Smooth muscle cell (in vitro differentiated cells): Measurements from ENCODE around the gene HAND1. TPM values are rescaled to one million over a fixed set of nuclear protein-coding genes. Genes with fewer than 3 reads are reported as not detected.

ENCODE experiments used
- DNase-seq: peaks from one replicate; lab custom pipeline; 2025; ENCODE audit not compliant: unreplicated experiment; lab: John Stamatoyannopoulos, UW
- H2AFZ ChIP-seq: fragments of 200-600 bp; sonication (generic); 2 replicates; pipeline ENCODE4 v1.6.0; 2016; ENCODE audit warnings: antibody characterized with exemption, low read depth, mild to moderate bottlenecking
- H3F3A ChIP-seq: fragments of 200-600 bp; sonication (generic); 2 replicates; pipeline ENCODE4 v1.6.0; 2017; ENCODE audit warnings: antibody characterized with exemption, low read depth
- H3K27ac ChIP-seq: fragments of 200-600 bp; sonication (generic); 2 replicates; pipeline ENCODE4 v1.5.1; 2016; ENCODE audit warnings: low read depth, mild to moderate bottlenecking
- H3K27me3 ChIP-seq: fragments of 200-600 bp; sonication (generic); 2 replicates; pipeline ENCODE4 v1.6.1; 2016; ENCODE audit warnings: low read depth, mild to moderate bottlenecking
- H3K36me3 ChIP-seq: fragments of 200-600 bp; sonication (generic); 2 replicates; pipeline ENCODE4 v1.5.1; 2016; ENCODE audit warnings: low read depth
- H3K4me1 ChIP-seq: fragments of 200-600 bp; sonication (generic); 2 replicates; pipeline ENCODE4 v1.5.1; 2016; ENCODE audit warnings: low read depth
- H3K4me2 ChIP-seq: fragments of 200-600 bp; sonication (generic); 2 replicates; pipeline ENCODE4 v1.6.0; 2016; ENCODE audit warnings: mild to moderate bottlenecking
- H3K4me3 ChIP-seq: fragments of 200-600 bp; sonication (generic); 2 replicates; pipeline ENCODE4 v1.5.1; 2016; ENCODE audit warnings: mild to moderate bottlenecking
- H3K79me2 ChIP-seq: fragments of 200-600 bp; sonication (generic); 2 replicates; pipeline ENCODE4 v1.6.0; 2016; ENCODE audit warnings: low read depth, mild to moderate bottlenecking
- H3K9ac ChIP-seq: fragments of 200-600 bp; sonication (generic); 2 replicates; pipeline ENCODE4 v1.6.0; 2016; ENCODE audit warnings: low read depth
- H3K9me3 ChIP-seq: fragments of 200-600 bp; sonication (generic); replicated peaks from 2 replicates; pipeline ENCODE4 v1.5.1; 2016; ENCODE audit warnings: low read depth
- H4K20me1 ChIP-seq: fragments of 200-600 bp; sonication (generic); 2 replicates; pipeline ENCODE4 v1.6.0; 2016; ENCODE audit warnings: low read depth
- CTCF ChIP-seq: fragments of 200-600 bp; sonication (generic); IDR thresholded peaks from 2 replicates; pipeline ENCODE4 v1.5.1; 2017; ENCODE audit warnings: borderline replicate concordance, mild to moderate bottlenecking, antibody characterized with exemption; ENCODE audit not compliant: insufficient read depth, poor library complexity, severe bottlenecking
- WGBS: methylation state at CpG from one replicate; pipeline ENCODE4 v1.1.7; 2016; ENCODE audit warnings: low lambda C conversion rate; 5-methylcytosine and 5-hydroxymethylcytosine counted together
- polyA plus RNA-seq: library from polyadenylated mRNA; unstranded; fragments of >200 nt; fragmentation: Nextera tagmentation; extraction: Ambion mirVana; gene quantifications from 2 replicates; pipeline ENCODE4 v1.2.1, GENCODE V29; 2016
- total RNA-seq: library from RNA; depleted of rRNA; stranded (reverse); fragments of >200 nt; gene quantifications from 2 replicates; pipeline ENCODE4 v1.2.3, GENCODE V29; 2014

The HAND1 gene
- total and polyA plus RNA-seq, 2 experiments from 2014 or later: 18.2 to 36.3 TPM

GRCh38 chr5:154524181-154524580 is 46.2 kb upstream of the HAND1 start:
- peak overlapping the region; percentile 54 for H3K4me2 ChIP-seq
- no peaks in the 10 kb centered on the region for H3K27me3 ChIP-seq
- peaks cover 21% of the 10 kb centered on the region for H3K4me1 ChIP-seq
- peaks cover 35% of the 10 kb centered on the region for H3F3A ChIP-seq
- peak overlapping the region; percentile 36 for H3K9ac ChIP-seq
- H3K79me2 ChIP-seq: no peaks in the 10 kb centered on the region
- H3K27ac ChIP-seq: peak overlapping the region; percentile 84
- TF ChIP-seq CTCF: no peak
- 22% methylated on average over 4 of the region's 4 CpGs for WGBS
- DNase-seq: no peak
- H4K20me1 ChIP-seq: no peaks in the 10 kb centered on the region
- no peak overlapping the region for H2AFZ ChIP-seq
- no peak overlapping the region for H3K4me3 ChIP-seq
- no peaks in the 10 kb centered on the region for H3K9me3 ChIP-seq
- H3K36me3 ChIP-seq: no peaks in the 10 kb centered on the region

GRCh38 chr5:154523709-154524108 is 45.7 kb upstream of the HAND1 start:
- Histone ChIP-seq H3K79me2 (no peaks in the 10 kb centered on the region), H3K4me2 (peak overlapping the region; percentile 54), H3K4me3 (no peak overlapping the region), H3K27me3 (no peaks in the 10 kb centered on the region), H3K9me3 (no peaks in the 10 kb centered on the region), H3K9ac (peak overlapping the region; percentile 36), H4K20me1 (no peaks in the 10 kb centered on the region), H3K4me1 (peaks cover 21% of the 10 kb centered on the region), H2AFZ (no peak overlapping the region), H3K27ac (peak overlapping the region; percentile 84), H3F3A (peaks cover 35% of the 10 kb centered on the region), H3K36me3 (no peaks in the 10 kb centered on the region)
- TF ChIP-seq CTCF: no peak
- 6% methylated on average over 3 of the region's 3 CpGs for WGBS
- DNase-seq: peak; percentile 46

- Histone ChIP-seq H3K4me3 (no peak overlapping the region), H3K79me2 (no peaks in the 10 kb centered on the region), H3K9me3 (no peaks in the 10 kb centered on the region), H3F3A (peaks cover 35% of the 10 kb centered on the region), H4K20me1 (no peaks in the 10 kb centered on the region), H3K4me2 (peak overlapping the region; percentile 54), H3K9ac (peak overlapping the region; percentile 4), H3K36me3 (no peaks in the 10 kb centered on the region), H3K27me3 (no peaks in the 10 kb centered on the region), H2AFZ (no peak overlapping the region), H3K4me1 (peaks cover 21% of the 10 kb centered on the region), H3K27ac (peak overlapping the region; percentile 84)
- no peak for DNase-seq
- TF ChIP-seq CTCF: no peak
- WGBS: 21% methylated on average over 4 of the region's 4 CpGs
These were observed 45.1 kb upstream of the HAND1 start for GRCh38 chr5:154523104-154523503.

GRCh38 chr5:154522284-154522683 is 44.3 kb upstream of the HAND1 start:
- no peak overlapping the region for H3K9ac ChIP-seq
- no peak overlapping the region for H3K4me3 ChIP-seq
- H2AFZ ChIP-seq: no peak overlapping the region
- no peaks in the 10 kb centered on the region for H4K20me1 ChIP-seq
- H3K27ac ChIP-seq: no peak overlapping the region
- H3K27me3 ChIP-seq: no peaks in the 10 kb centered on the region
- no peak for TF ChIP-seq CTCF
- peaks cover 43% of the 10 kb centered on the region for H3F3A ChIP-seq
- no peak overlapping the region for H3K4me2 ChIP-seq
- H3K79me2 ChIP-seq: no peaks in the 10 kb centered on the region
- peaks cover 21% of the 10 kb centered on the region for H3K4me1 ChIP-seq
- WGBS: 92% methylated on average over 3 of the region's 3 CpGs
- no peaks in the 10 kb centered on the region for H3K9me3 ChIP-seq
- no peaks in the 10 kb centered on the region for H3K36me3 ChIP-seq
- DNase-seq: no peak
